GM21381 (cell line): ENCODE data around the gene CDH8.

Experiments used
- ATAC-seq: cut with Tn5 transposase; IDR thresholded peaks from one replicate; pipeline ENCODE4 v1.9.1; 2021; ENCODE audit warnings: mild to moderate bottlenecking, moderate library complexity; ENCODE audit not compliant: unreplicated experiment

Gene CDH8

GRCh38 chr16:61659936-61660335 lies 376.3 kb downstream of the CDH8 start:
- no peak for ATAC-seq

GRCh38 chr16:61654962-61655361 lies 381.3 kb downstream of the CDH8 start:
- ATAC-seq = no peak

GRCh38 chr16:61653544-61653943 lies 382.7 kb downstream of the CDH8 start:
- no peak for ATAC-seq

- no peak for ATAC-seq
Observed at GRCh38 chr16:61645561-61645960, 390.7 kb downstream of the CDH8 start.

- no peak for ATAC-seq
Observed at GRCh38 chr16:61644736-61645135, 391.5 kb downstream of the CDH8 start.

GRCh38 chr16:61617219-61617783 lies 418.9 kb downstream of the CDH8 start:
- no peak for ATAC-seq

- no peak for ATAC-seq
Observed at GRCh38 chr16:61616088-61616487, 420.1 kb downstream of the CDH8 start.

GRCh38 chr16:61611847-61612491 lies 424.3 kb downstream of the CDH8 start:
- ATAC-seq = no peak

GRCh38 chr16:61606581-61606980 lies 429.7 kb downstream of the CDH8 start:
- ATAC-seq = no peak
